Measurements from ENCODE around the gene TCF3. TPM values are rescaled to one million over a fixed set of nuclear protein-coding genes. Genes with fewer than 3 reads are reported as not detected.

Gene TCF3
- total and polyA plus RNA-seq, 5 donors from 2014 or later, result 3.4 to 56.5 (median 3.6) TPM

GRCh38 chr19:1678073-1678472 is 25.7 kb upstream of the TCF3 start:
- ATAC-seq (ENCODE audit: low read depth in 2 of 2) (no peak), DNase-seq (no peak)
- H3K9me3 Mint-ChIP-seq, result peaks cover 0 to 2% (median 0%) of the 10 kb centered on the region in 7 donors
- H3K27ac Mint-ChIP-seq, result peak overlapping the region in 1 of 3 donors; percentile 13
- Histone ChIP-seq H3K9me3 (ENCODE audit: control insufficient read depth in 2 of 2, low read length in 2 of 2) (no peaks in the 10 kb centered on the region), H3K27me3 (ENCODE audit: control insufficient read depth, insufficient read depth, low read length) (no peaks in the 10 kb centered on the region), H3K4me1 (ENCODE audit: control insufficient read depth, insufficient read depth, low read length, poor library complexity, severe bottlenecking) (no peaks in the 10 kb centered on the region), H3K36me3 (ENCODE audit: control insufficient read depth, insufficient read depth, low read length) (no peaks in the 10 kb centered on the region), H3K4me3 (ENCODE audit: low read depth, low read length) (no peak overlapping the region), H3K27ac (ENCODE audit: insufficient read depth, low read length, poor library complexity, severe bottlenecking) (no peak overlapping the region)
- H3K27me3 Mint-ChIP-seq, result peaks cover 62% of the 10 kb centered on the region
- peaks cover 0 to 6% (median under 1%) of the 10 kb centered on the region in 4 donors for H3K4me1 Mint-ChIP-seq
- H3K36me3 Mint-ChIP-seq, result no peaks in the 10 kb centered on the region
- no peak overlapping the region for H3K4me3 Mint-ChIP-seq

DNA sequence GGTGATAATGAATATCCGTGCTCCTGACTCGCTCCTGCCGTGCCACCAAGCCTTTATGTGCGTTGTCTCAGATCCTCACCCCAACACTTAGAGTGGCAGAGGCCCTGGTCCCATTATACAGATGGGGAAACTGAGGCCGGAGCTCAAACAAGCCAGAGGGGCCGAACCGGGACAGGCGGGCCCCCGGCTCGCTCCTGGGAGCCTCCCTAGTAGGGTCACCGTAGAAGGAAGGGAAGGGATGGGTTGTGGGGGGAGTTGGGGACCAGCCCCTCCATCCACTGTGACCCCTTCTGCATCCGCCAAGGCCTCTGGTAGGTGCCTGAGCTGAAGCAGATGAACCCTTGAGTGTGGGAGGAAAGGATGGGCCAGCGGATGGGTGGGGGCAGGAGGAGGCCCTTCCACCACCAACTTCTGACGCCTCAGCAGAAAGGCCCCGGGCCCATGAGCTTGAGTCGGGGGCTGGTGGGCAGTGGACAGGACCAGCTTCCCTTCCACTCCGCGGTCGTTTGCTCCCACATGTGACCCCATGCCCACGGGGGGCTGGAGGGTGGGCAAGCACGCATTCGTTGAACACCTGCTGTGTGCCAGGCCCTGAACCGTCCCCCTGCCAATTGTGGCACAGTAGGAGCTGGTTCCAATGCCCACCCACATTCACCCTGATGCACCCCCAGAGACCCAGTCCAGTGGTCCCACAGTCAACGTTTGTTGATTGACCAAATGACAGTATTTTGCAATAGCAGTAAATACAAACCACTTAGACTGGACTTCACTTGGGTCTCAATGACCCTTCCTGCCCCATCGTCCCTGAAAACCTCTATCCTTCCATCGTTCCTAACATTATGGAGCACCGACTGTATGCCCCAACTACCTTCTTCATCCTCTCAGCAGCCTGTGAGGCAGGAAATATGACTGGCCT is 24.2 kb upstream of the TCF3 start:
- no peak overlapping the region for H3K27ac Mint-ChIP-seq
- no peak overlapping the region for H3K4me3 ChIP-seq (ENCODE audit: low read depth, low read length)
- no peaks in the 10 kb centered on the region for H3K27me3 ChIP-seq (ENCODE audit: control insufficient read depth, insufficient read depth, low read length)
- ATAC-seq (ENCODE audit: low read depth in 2 of 2) (no peak), DNase-seq (no peak)
- H3K4me1 ChIP-seq (ENCODE audit: control insufficient read depth, insufficient read depth, low read length, poor library complexity, severe bottlenecking), result peaks cover 8% of the 10 kb centered on the region
- H3K4me1 Mint-ChIP-seq, result peaks cover 0 to 8% (median under 1%) of the 10 kb centered on the region in 4 donors
- peaks cover 62% of the 10 kb centered on the region for H3K27me3 Mint-ChIP-seq
- H3K36me3 ChIP-seq (ENCODE audit: control insufficient read depth, insufficient read depth, low read length), result no peaks in the 10 kb centered on the region
- no peaks in the 10 kb centered on the region for H3K36me3 Mint-ChIP-seq
- H3K4me3 Mint-ChIP-seq, result no peak overlapping the region
- H3K9me3 ChIP-seq (ENCODE audit: control insufficient read depth in 2 of 2, low read length in 2 of 2), result no peaks in the 10 kb centered on the region
- no peak overlapping the region for H3K27ac ChIP-seq (ENCODE audit: insufficient read depth, low read length, poor library complexity, severe bottlenecking)
- H3K9me3 Mint-ChIP-seq, result peaks cover 0 to 2% (median 0%) of the 10 kb centered on the region in 7 donors

DNA sequence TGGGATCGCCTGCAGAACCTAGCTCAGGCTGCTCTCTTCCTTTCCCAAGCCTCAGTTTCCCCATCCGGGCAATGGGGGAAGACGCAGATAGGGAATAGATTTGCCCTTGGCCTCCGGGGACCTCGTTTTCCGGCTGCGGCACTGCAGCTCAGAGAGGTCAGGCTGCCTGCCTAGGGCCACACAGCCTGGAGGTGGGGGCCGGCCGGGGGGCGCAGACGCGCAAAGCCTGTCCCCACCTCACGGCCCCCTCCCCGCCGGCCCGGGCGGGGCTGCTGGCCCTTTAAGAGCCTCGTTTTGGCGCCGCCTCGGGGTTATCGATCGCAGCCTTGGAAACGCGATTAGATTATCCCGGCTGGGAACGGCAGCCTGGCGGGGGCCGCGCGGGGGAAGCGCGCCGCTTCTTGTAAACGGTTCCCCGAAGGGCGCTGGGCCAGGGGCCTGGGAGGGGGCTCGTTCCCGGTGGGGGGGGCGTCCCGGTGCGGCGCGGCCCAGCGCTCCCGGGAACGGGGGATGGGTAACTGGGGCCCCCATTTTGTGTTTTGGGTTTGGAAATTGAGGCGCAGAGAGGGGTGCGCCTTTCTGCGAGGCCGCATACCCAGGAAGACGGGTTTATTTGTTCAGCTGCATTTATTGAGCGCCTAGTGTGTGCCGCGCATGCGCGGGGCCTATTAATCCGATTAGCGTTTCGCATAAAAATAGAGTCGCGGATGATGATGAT is 23.4 kb upstream of the TCF3 start:
- ATAC-seq (ENCODE audit: low read depth in 2 of 2) (no peak), DNase-seq (no peak)
- Histone ChIP-seq H3K4me3 (ENCODE audit: low read depth, low read length) (no peak overlapping the region), H3K4me1 (ENCODE audit: control insufficient read depth, insufficient read depth, low read length, poor library complexity, severe bottlenecking) (peaks cover 8% of the 10 kb centered on the region), H3K36me3 (ENCODE audit: control insufficient read depth, insufficient read depth, low read length) (no peaks in the 10 kb centered on the region), H3K9me3 (ENCODE audit: control insufficient read depth in 2 of 2, low read length in 2 of 2) (no peaks in the 10 kb centered on the region), H3K27me3 (ENCODE audit: control insufficient read depth, insufficient read depth, low read length) (no peaks in the 10 kb centered on the region), H3K27ac (ENCODE audit: insufficient read depth, low read length, poor library complexity, severe bottlenecking) (no peak overlapping the region)
- H3K4me1 Mint-ChIP-seq, result peaks cover 0 to 12% (median under 1%) of the 10 kb centered on the region in 4 donors
- H3K9me3 Mint-ChIP-seq, result peaks cover 0 to 2% (median 0%) of the 10 kb centered on the region in 7 donors
- peaks cover 61% of the 10 kb centered on the region for H3K27me3 Mint-ChIP-seq
- no peak overlapping the region for H3K4me3 Mint-ChIP-seq
- no peaks in the 10 kb centered on the region for H3K36me3 Mint-ChIP-seq
- no peak overlapping the region for H3K27ac Mint-ChIP-seq

DNA sequence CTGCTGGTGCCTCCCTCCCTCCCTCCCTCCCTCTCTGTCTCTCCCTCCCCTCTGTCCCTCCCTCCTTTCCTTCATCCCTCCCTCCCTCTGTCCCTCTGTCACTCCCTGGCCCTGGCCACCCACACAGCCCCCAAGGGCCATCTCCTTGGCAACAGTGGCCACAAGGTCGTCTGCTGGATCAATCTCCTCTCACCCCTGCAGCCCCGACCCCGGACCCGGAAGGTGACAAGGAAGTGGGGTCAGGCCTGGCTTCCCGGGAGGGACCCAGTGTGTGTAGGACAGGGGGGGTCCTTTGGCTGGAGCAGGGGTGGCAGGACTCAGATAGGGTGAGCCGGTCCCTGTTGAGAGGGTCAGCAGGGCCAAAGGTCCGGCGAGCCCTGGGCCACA is 21.9 kb upstream of the TCF3 start:
- Histone ChIP-seq H3K9me3 (ENCODE audit: control insufficient read depth in 2 of 2, low read length in 2 of 2) (no peaks in the 10 kb centered on the region), H3K4me1 (ENCODE audit: control insufficient read depth, insufficient read depth, low read length, poor library complexity, severe bottlenecking) (peaks cover 10% of the 10 kb centered on the region), H3K36me3 (ENCODE audit: control insufficient read depth, insufficient read depth, low read length) (no peaks in the 10 kb centered on the region), H3K27ac (ENCODE audit: insufficient read depth, low read length, poor library complexity, severe bottlenecking) (no peak overlapping the region), H3K4me3 (ENCODE audit: low read depth, low read length) (no peak overlapping the region), H3K27me3 (ENCODE audit: control insufficient read depth, insufficient read depth, low read length) (peaks cover 3% of the 10 kb centered on the region)
- DNase-seq, result no peak
- Mint-ChIP-seq H3K27me3 (peaks cover 61% of the 10 kb centered on the region), H3K27ac (no peak overlapping the region), H3K4me3 (no peak overlapping the region), H3K4me1 (peaks cover 0 to 12% (median 2%) of the 10 kb centered on the region in 4 donors), H3K36me3 (no peaks in the 10 kb centered on the region), H3K9me3 (peaks cover 0 to 2% (median 0%) of the 10 kb centered on the region in 7 donors)
- no peak for ATAC-seq (ENCODE audit: low read depth in 2 of 2)

DNA sequence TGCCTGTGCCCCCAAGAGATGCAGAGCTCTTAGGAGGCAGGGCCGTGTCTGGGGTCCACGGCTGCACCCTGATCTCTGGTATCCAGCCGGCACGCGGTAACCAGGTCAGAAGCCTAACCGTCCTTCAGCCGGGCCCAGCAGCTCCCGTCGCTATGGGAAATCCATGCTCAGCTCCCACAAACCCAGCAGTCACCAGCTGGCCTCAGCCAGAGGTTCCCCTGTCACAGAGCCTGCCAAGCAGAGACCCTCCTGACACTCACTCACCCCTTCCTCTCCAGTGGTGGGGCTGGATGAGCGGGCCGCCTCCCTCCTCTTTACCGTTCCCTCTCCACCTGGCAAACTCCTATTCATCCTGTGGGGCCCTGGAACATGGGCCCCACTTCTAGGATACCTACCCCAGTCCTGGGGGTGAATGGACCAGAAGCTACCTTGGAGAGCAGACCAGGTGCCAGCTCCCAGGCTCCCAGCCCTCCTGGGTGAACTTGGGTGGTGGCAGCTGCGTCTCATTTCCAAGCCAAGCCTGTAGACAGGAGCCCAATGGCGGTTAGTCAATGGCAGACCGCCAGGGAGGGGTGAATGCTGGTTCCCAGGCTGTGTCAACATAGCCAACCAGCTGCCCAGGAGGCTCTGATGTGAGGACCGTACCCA is 21.4 kb upstream of the TCF3 start:
- Mint-ChIP-seq H3K27ac (no peak overlapping the region), H3K4me1 (peaks cover 2 to 12% (median 7%) of the 10 kb centered on the region in 4 donors), H3K27me3 (peaks cover 64% of the 10 kb centered on the region), H3K36me3 (no peaks in the 10 kb centered on the region), H3K4me3 (no peak overlapping the region), H3K9me3 (peaks cover 0 to 2% (median 0%) of the 10 kb centered on the region in 7 donors)
- H3K4me3 ChIP-seq (ENCODE audit: low read depth, low read length), result no peak overlapping the region
- ATAC-seq (ENCODE audit: low read depth in 2 of 2) (no peak), DNase-seq (no peak)
- H3K9me3 ChIP-seq (ENCODE audit: control insufficient read depth in 2 of 2, low read length in 2 of 2), result no peaks in the 10 kb centered on the region
- no peak overlapping the region for H3K27ac ChIP-seq (ENCODE audit: insufficient read depth, low read length, poor library complexity, severe bottlenecking)
- H3K36me3 ChIP-seq (ENCODE audit: control insufficient read depth, insufficient read depth, low read length), result no peaks in the 10 kb centered on the region
- H3K4me1 ChIP-seq (ENCODE audit: control insufficient read depth, insufficient read depth, low read length, poor library complexity, severe bottlenecking), result peaks cover 16% of the 10 kb centered on the region
- H3K27me3 ChIP-seq (ENCODE audit: control insufficient read depth, insufficient read depth, low read length), result peaks cover 3% of the 10 kb centered on the region

- peaks cover 4% of the 10 kb centered on the region for H3K36me3 Mint-ChIP-seq
- Histone ChIP-seq H3K27ac (ENCODE audit: insufficient read depth, low read length, poor library complexity, severe bottlenecking) (no peak overlapping the region), H3K4me1 (ENCODE audit: control insufficient read depth, insufficient read depth, low read length, poor library complexity, severe bottlenecking) (peaks cover 23% of the 10 kb centered on the region), H3K27me3 (ENCODE audit: control insufficient read depth, insufficient read depth, low read length) (peaks cover 6% of the 10 kb centered on the region), H3K36me3 (ENCODE audit: control insufficient read depth, insufficient read depth, low read length) (no peaks in the 10 kb centered on the region), H3K9me3 (ENCODE audit: control insufficient read depth in 2 of 2, low read length in 2 of 2) (no peaks in the 10 kb centered on the region), H3K4me3 (ENCODE audit: low read depth, low read length) (no peak overlapping the region)
- H3K4me3 Mint-ChIP-seq, result no peak overlapping the region
- ATAC-seq (ENCODE audit: low read depth in 2 of 2) (no peak), DNase-seq (no peak)
- H3K9me3 Mint-ChIP-seq, result peaks cover 0 to 2% (median 0%) of the 10 kb centered on the region in 7 donors
- peaks cover 4 to 15% (median 10%) of the 10 kb centered on the region in 4 donors for H3K4me1 Mint-ChIP-seq
- peaks cover 63% of the 10 kb centered on the region for H3K27me3 Mint-ChIP-seq
- H3K27ac Mint-ChIP-seq, result no peak overlapping the region
Observed at GRCh38 chr19:1672769-1673644, 20.6 kb upstream of the TCF3 start.

Data from CD4-positive, CD25-positive, alpha-beta regulatory T cell (primary cell).